ENCODE data around the gene LAMC2.
A peak's percentile ranks its signal among the peaks of the same experiment; 100 is the strongest.
"Not testable (repeated sequence)": the region's sequence is repeated elsewhere in the genome, so short reads cannot be mapped to it uniquely, and the experiment has no call there.

LAMC2 gene

DNA sequence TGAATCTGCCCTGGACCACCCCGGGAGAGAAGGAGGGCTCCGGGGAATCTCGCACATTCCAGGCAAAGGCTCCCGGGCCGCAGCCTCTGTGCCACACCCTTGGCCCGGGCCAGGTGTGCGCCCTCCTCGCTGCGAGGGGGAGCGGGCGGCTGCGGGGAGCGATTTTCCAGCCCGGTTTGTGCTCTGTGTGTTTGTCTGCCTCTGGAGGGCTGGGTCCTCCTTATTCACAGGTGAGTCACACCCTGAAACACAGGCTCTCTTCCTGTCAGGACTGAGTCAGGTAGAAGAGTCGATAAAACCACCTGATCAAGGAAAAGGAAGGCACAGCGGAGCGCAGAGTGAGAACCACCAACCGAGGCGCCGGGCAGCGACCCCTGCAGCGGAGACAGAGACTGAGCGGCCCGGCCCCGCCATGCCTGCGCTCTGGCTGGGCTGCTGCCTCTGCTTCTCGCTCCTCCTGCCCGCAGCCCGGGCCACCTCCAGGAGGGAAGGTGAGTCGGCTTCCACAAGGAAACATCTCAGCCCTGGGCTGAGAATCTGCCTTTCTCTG lies at the start of gene LAMC2:
TSS of gene LAMC2 (plus strand) at position 324 of the 550 bp plus-strand sequence. CDS start at position 413, 89 bp downstream.
- no peak for DNase-seq (ENCODE audit: low read depth in 2 of 2)

DNA sequence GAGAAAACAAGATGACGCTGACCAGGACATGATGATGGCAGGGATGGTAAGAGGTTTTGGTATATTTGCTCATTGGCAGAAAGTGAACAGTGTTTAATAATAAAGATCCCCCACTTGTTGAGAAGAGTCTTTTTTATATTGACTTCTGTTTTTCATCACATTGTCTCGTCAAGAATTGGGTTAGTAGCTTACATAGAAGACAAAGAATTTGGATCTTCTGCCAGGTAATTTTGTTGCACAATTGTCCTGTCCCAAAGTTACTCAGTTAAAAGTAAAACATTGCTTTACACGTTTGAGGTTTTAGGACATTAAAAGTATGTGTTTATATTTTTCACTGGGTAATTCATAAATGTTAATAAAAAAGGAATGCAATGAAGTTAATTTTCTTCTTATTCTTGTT lies 48.3 kb upstream of the LAMC2 start:
- peak; percentile 29 for DNase-seq (ENCODE audit: low read depth in 2 of 2)

DNA sequence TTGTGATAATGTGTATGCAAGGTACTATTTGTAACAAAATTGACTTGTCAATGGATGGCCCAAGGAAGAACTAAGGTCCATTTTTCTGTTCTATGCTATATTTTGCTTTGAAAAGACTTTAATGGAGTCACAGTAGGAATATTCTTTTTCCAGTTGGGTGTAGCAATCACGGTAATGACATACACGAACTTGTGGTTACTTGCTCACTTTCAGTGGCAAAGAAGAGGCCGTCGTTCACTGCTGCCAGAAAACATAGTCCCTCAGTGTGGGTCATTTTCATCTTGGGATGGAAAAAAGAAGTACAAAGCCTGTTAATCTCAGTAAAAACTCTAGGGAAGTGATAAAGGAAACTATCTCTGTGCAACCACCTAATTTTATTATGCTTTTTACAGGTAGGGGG lies 47.8 kb upstream of the LAMC2 start:
- no peak for DNase-seq (ENCODE audit: low read depth in 2 of 2)

DNA sequence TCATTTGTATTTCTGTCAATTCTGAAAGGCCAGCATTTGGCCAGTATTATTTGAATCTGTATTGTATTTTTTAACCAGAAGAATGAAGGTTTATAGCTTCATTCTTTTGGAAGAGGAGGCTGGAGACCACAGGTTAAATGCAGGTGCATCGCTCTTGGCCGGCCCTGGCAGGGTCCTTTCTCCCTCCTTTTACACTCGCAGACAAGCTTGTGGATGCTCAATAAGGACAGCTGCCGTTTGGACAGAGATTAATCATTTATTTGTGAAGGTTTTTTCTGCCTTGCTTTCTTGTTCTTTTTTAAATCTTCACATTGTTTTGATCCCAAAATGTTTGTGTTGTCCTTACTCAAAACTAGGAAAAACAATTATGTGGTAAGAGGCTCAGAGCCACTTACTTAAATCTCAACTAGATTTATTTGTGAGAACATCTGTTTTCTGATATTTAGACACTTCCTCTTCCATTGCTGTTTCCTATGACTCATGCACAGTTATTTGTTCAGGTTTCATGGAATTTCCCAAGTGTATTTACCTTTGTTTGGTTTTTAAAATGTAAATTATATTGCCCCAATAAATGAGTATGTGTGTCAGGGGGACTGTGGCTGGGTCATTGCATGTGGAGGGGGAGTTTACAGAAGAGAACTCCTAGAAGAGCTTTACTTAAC lies 46.7 kb upstream of the LAMC2 start:
- no peak for DNase-seq (ENCODE audit: low read depth in 2 of 2)

DNA sequence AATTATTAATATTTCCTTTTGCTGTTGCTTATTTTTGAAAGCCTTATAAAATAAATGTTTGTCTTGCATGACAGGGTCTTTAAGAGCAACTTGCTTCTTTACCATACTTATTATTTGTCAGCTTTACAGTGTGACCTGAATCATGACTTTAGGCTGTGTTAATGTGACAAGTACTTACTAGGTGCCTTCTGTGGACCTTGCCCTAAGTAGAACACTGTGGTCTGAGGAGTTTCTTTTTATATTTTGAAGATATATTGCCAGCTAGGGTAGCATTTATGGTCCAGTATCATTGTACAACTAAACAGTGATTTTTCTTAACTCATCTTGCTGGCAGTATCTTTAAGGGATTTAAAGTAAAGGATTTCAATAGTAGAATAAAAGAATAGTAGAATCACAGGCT lies 45.4 kb upstream of the LAMC2 start:
- no peak for DNase-seq (ENCODE audit: low read depth in 2 of 2)

DNA sequence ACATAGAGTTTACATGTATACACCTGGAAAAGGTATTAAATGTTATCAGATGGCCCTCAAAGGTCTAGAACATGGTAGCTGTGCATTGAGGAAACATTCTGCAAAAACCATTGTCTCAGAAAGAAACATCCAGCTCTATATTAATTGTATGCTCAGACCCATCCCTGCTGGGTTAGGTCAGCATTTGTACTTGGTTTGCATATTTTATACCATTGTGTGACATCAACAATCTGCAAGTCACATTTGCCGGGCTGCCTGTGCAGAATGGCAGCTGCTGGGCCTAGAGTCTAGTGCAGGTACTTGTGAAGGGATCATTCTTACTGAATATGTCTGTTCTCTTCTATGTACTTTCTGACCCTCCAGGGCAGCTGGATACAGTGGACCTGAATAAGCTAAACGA lies 43.9 kb upstream of the LAMC2 start:
- DNase-seq (ENCODE audit: low read depth in 2 of 2), result no peak

DNA sequence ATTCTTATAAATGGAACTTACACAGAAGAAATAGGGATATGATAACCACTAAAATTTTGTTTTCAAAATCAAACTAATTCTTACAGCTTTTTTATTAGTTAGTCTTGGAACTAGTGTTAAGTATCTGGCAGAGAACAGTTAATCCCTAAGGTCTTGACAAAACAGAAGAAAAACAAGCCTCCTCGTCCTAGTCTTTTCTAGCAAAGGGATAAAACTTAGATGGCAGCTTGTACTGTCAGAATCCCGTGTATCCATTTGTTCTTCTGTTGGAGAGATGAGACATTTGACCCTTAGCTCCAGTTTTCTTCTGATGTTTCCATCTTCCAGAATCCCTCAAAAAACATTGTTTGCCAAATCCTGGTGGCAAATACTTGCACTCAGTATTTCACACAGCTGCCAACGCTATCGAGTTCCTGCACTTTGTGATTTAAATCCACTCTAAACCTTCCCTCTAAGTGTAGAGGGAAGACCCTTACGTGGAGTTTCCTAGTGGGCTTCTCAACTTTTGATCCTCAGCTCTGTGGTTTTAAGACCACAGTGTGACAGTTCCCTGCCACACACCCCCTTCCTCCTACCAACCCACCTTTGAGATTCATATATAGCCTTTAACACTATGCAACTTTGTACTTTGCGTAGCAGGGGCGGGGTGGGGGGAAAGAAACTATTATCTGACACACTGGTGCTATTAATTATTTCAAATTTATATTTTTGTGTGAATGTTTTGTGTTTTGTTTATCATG lies 42.3 kb upstream of the LAMC2 start:
- no peak for DNase-seq (ENCODE audit: low read depth in 2 of 2)

DNA sequence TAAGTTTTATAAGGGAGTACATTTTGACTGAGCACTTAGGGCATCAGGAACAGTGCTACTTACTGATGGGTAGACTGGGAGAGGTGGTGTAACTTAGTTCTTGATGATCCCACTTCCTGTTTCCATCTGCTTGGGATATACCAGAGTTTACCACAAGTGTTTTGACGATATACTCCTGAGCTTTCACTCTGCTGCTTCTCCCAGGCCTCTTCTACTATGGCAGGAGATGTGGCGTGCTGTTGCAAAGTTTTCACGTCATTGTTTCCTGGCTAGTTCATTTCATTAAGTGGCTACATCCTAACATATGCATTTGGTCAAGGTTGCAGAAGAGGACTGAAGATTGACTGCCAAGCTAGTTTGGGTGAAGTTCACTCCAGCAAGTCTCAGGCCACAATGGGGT lies 41.3 kb upstream of the LAMC2 start:
- DNase-seq (ENCODE audit: low read depth in 2 of 2), result no peak

DNA sequence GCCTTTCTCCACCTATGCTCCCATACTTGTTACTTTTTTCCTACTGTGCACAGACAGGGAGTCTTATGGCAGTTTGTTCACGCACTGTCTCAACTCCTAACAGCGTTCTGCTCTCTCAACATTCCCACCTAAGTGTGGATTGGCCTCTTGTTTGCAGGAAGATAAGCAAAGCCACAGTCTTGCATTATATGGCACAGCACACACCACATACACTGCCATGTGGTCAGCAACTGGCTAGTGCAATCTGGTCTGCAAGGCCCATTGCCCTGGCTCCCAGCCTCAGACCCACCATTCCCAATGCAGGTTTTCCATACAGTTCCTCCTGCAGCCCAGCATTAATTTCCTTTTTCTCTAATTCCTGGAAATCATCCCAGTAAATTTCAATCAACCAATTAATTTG lies 38.3 kb upstream of the LAMC2 start:
- no peak for DNase-seq (ENCODE audit: low read depth in 2 of 2)

DNA sequence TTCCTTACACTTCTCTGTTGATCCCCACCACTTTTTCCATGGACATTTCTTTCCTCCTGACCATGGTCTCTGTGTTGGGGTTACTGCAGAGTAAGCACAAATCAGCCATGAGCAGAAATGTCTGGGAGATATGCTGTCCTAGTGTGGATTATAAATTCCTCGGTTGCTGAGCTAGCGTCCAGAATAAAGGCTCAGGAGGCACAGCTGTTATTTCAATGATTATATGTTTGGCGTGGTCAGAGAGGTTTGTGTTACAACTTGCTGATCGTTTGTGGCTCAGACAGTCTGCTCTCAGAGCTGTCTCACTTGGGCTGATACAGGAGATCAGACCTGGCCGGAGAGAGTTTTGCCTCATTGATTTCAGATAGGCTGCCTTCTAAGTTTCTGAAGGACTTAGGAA lies 37.5 kb upstream of the LAMC2 start:
- no peak for DNase-seq (ENCODE audit: low read depth in 2 of 2)

DNA sequence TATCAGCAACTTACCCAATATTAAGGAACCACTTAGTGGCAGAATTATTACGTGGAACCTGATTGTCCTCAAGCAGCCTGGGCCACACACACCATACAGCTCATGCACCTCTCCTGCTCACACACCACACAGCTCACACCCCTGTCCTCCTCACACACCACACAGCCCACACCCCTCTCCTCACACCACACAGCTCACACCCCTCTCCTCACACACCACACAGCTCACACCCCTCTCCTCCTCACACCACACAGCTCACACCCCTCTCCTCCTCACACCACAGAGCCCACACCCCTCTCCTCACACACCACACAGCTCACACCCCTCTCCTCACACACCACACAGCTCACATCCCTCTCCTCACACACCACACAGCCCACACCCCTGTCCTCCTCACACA lies 36.8 kb upstream of the LAMC2 start:
- no peak for DNase-seq (ENCODE audit: low read depth in 2 of 2)

DNA sequence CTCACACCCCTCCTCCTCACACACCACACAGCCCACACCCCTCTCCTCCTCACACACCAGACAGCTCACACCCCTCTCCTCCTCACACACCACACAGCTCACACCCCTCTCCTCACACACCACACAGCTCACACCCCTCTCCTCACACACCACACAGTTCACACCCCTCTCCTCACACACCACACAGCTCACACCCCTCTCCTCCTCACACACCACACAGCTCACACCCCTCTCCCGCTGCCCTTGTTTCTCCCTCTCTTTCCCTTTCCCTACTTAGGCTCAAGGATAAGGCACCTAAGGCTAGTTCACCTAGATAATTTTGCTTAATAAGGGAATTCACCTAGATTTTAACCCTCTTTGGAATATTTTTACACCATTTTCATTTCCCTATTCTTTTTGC lies 36.0 kb upstream of the LAMC2 start:
- not testable (repeated sequence) for DNase-seq (ENCODE audit: low read depth in 2 of 2)

DNA sequence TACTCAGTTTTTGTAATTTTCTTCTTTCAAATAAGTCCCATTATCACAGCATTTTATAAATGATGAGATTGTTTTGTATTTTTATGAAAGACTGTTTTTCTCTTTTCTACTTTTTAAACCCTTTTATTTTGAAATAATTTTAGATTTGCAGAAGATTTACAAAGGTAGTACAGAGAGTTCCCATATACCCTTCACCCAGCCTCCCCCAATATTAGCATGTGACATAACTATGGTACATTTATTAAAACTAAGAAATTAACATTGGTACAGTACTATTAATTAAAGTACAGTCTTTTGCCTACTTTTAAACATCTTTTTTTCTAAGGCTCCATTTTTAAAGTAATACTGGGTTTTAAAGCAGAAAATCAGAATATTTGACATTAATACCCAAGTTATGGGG lies 35.6 kb upstream of the LAMC2 start:
- no peak for DNase-seq (ENCODE audit: low read depth in 2 of 2)

DNA sequence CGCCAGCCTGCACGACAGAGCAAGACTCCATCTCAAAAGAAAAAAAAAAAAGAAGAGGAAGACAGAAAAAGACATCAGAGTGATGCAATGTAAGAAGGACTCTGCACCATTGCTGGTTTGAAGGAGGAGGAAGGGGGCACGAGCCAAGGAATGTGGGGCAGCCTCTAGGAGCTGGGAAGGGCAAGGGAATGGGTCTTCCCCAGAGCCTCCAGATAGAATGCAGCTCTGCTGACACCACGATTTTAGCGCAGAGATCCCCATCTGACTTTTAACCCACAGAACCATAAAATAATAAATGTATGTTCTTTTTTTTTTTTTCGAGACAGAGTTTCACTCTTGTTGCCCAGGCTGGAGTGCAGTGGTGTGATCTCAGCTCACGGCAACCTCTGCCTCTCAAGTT lies 33.9 kb upstream of the LAMC2 start:
- DNase-seq (ENCODE audit: low read depth in 2 of 2), result no peak

DNA sequence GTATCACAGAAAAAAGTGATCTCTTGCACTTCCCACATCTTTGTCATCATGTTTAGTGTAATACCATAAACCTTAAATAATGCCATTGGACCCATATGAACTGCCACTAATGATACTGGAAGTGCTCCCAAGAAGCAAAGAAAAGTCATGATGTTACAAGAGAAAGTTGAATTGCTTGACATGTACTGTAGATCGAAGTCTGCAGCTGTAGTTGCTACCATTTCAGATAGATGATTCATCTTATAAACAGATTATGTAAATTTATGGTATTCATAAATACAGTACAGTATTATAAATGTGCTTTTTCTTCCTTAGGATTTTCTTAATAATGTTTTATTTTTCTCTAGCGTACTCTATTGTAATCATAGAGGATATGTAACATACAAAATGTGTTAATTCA lies 30.1 kb upstream of the LAMC2 start:
- no peak for DNase-seq (ENCODE audit: low read depth in 2 of 2)

DNA sequence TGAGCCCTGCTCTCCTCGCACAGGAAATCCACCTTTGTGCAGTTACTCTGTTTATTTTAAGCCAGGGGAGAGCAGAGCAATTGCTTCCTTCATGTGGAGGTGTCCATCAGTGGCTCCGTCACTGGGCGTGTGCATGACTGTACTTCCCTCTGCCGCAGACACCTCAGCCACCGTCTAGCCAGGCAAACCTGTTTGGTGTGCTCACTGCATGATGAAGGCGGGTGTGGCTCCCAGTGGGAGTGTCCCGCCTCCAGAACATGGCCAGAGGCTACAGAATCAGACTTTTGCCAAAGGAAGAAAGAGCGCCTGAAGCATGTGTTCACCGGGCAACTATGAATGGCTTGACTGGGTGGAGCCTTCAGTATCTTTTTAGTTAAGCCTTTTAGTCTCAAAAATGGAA lies 26.1 kb upstream of the LAMC2 start:
- no peak for DNase-seq (ENCODE audit: low read depth in 2 of 2)

DNA sequence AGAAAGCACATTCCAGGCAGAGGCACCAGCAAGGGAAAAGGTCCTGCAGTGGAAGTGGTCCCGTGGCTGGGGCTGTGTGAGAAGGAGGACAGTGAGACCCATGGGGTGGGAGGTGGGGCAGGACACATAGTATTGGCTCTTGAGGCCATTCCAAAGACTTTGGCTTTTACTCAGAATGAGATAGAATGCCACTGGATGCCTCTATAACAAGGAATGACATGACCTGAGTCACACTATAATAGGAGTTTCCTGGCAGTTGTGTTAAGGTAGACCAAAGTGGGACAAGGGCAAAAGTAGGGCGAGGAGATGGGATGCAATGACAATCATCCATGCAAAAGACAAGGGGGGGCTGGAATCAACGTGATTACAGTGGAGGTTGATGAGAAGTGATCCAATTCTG lies 24.7 kb upstream of the LAMC2 start:
- DNase-seq (ENCODE audit: low read depth in 2 of 2), result no peak

DNA sequence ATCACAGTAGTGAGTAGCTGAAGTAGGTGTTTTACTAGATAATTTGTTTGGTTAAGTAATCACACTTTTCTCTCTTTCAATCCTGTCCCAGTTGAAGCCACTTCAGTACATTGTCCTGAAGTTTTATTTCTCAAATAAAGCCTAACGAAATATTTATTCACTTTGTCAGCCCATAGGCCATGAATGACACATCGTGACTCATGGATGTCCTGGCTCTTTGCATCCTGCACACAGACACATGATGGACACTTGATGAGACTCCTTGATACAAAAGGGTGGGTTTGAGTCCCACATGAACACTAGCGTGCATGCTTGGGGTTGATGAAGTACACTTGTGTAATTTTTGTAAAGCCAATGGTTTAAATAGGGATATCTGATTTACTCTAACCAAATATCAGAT lies 22.7 kb upstream of the LAMC2 start:
- DNase-seq (ENCODE audit: low read depth in 2 of 2), result peak; percentile 43 to 56

DNA sequence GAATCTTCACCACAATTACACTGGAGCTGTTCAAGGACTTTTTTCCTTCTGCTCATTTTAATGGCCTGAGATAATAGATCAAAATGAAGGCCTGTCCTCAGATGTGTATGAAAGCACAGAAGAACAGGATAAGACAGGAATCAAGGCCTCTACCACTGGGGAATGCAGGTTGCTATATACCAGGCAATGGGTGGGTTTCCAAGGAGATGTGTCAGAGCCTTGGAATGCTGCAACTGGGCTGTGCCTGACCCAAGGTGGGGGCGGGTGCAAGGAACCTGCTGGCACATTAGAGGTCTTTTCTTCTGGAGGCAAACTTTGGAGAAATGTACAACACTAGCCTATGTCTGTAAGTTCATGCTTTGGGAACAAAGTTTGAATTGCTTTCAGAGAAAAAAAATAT lies 21.7 kb upstream of the LAMC2 start:
- DNase-seq (ENCODE audit: low read depth in 2 of 2), result peak in 1 of 2 experiments; percentile 10

DNA sequence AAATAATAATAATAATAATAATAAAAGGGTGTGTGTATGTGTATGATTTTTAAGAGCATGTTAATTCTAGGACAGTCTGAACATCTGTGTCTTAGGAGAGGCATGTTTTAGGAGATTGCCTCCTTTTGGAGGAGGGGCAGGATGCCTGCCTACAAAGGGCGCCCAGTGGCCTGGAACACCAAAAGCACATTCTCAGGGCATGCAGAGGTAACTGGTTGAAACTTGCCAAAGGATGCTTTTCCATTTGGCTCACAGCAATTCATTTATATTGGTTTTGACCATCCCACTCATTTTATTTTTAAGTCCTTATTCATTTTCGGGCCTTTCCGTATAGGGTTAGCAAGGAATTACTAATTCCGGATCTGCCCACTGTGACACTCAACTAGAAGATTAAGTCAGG lies 21.1 kb upstream of the LAMC2 start:
- DNase-seq (ENCODE audit: low read depth in 2 of 2), result no peak

DNA sequence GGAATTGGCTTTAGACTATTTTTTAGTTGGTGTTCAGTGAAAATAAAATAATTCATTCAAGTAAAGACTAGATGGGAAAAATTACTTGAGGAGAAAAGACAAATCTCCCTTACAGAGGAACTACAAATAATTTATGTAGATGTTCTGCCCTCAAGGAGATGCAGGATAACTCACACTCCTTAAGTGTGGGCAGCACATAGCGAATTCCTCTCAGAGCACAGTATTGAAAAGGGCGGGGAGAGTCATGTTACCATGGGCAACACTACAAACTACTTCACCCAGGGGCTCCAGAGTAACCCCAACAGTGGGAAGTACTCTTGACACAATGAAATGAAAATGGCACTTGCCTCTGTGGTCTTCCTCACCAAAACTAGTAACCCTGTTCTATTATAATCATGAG lies 20.6 kb upstream of the LAMC2 start:
- DNase-seq (ENCODE audit: low read depth in 2 of 2), result no peak

DNA sequence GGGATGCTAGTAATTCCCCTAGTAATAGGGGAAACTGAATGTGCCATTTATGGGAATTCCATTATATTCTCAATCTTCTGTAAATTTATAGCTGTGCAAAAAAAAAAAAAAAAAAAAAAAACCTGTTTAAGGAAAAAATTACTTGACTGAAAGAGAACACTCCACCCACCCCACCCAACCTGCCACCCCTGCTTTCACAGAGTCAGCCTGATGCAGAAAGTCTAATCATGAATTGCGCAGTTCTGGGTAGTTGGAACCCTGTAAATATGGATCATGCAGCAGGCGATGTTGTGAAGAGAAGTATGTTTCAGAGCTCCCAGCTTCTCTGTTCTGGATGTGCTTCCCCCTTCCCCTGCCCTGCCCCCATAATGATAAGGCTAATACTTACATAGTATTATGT lies 19.6 kb upstream of the LAMC2 start:
- DNase-seq (ENCODE audit: low read depth in 2 of 2), result no peak

DNA sequence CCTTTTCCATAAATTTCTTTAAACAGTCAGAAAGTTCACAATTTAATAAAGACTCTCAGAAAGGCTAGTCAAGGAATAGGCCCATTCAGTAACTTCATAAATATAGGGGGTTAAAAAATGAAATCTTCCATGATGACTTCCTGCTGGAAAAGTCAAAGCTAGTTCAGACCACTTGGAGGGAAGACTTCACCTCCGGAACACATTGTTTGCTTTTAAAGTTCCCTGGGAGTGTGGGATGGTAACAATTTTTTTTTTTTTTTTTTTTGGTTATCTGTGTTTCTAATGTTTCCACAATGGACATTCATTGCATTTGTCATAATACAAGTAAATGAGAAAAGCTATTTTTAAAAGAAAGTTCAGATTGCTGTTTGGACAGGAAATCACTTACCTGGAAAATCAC lies 18.4 kb upstream of the LAMC2 start:
- DNase-seq (ENCODE audit: low read depth in 2 of 2), result no peak
